ENCODE data around the gene UGT1A8. TPM values are rescaled to one million over a fixed set of nuclear protein-coding genes. Genes with fewer than 3 reads are reported as not detected.

Gene UGT1A8
- total and polyA plus RNA-seq, 9 of the 15 experiments (the other 6 are each of a cell fraction or from before 2014, with no cell fraction given), result 0.04 TPM; not detected in 8

- H3K36me3 ChIP-seq (ENCODE audit: control insufficient read depth, insufficient read depth, low read length), result no peaks in the 10 kb centered on the region
- no peak for TF ChIP-seq XRCC5 (IDR thresholded peaks at IDR 0.05; ENCODE audit: low read depth, low read length)
- TF ChIP-seq SNIP1 (IDR thresholded peaks at IDR 0.05; ENCODE audit: low read depth), result no peak
- no peak for TF ChIP-seq ZNF431 (CRISPR knock-in tag; IDR thresholded peaks at IDR 0.05)
- TF ChIP-seq ZSCAN29 (IDR thresholded peaks at IDR 0.05), result no peak
- TF ChIP-seq BACH1 (tag; IDR thresholded peaks at IDR 0.05), result no peak
- ATAC-seq (no peak), FAIRE-seq (no peak), DNase-seq (ENCODE audit: extremely low read depth in 1 of 4, low spot score in 3 of 4) (no peak)
- H3K4me1 ChIP-seq (replicated peaks in 1 of 2; ENCODE audit: control insufficient read depth in 2 of 2, insufficient read depth in 2 of 2, low read length in 2 of 2), result no peaks in the 10 kb centered on the region
- no peaks in the 10 kb centered on the region for H3K9me1 ChIP-seq (ENCODE audit: control insufficient read depth, insufficient read depth, low read length)
- no peak overlapping the region for H3K4me2 ChIP-seq (ENCODE audit: insufficient read depth, low read length)
- no peaks in the 10 kb centered on the region for H3K9me3 ChIP-seq (replicated peaks; ENCODE audit: control insufficient read depth, insufficient read depth, low read depth, low read length)
- no peaks in the 10 kb centered on the region for H3K79me2 ChIP-seq (ENCODE audit: control insufficient read depth, insufficient read depth, low read length)
- H4K20me1 ChIP-seq (replicated peaks; ENCODE audit: control insufficient read depth, insufficient read depth, low read length), result no peaks in the 10 kb centered on the region; the same call in 1 of the 2 replicates
- no peak overlapping the region for H3K27ac ChIP-seq (ENCODE audit: extremely low read depth, low read depth, low read length)
- 27% methylated on average over 11 of the region's 11 CpGs for WGBS (ENCODE audit: insufficient coverage, low coverage, missing lambda C conversion rate)
- POLR2A ChIA-PET, result interaction anchor here (0.7 to 1.8 kb wide), 2 partner anchors 12 to 19 kb away, joined by 3 to 5 read pairs; no protein-coding TSS in a partner anchor
- H2AFZ ChIP-seq (ENCODE audit: low read depth, low read length), result no peak overlapping the region
- no peak overlapping the region for H3K9ac ChIP-seq (ENCODE audit: insufficient read depth in 1 of 2, low read depth in 2 of 2, low read length in 2 of 2)
- BruUV-seq (replicated peaks), result no TSS peak
- CTCF ChIA-PET (ENCODE audit: low intra/inter-chr PET ratio), result no interaction called here
- in situ Hi-C loops (cut with MboI), result no loop called here
- H3K4me3 ChIP-seq, result no peak overlapping the region
- peaks cover 0 to 8% of the 10 kb centered on the region in 2 experiments; a peak in 3 of 5 replicates for H3K27me3 ChIP-seq (ENCODE audit: control insufficient read depth in 2 of 2, insufficient read depth in 2 of 2, low read length in 2 of 2)
- intact Hi-C loops (cut with micrococcal nuclease), result no loop called here
These were observed 74.3 kb downstream of the UGT1A8 start for GRCh38 chr2:233691443-233692433.
